ENCODE data around the gene MYH9.

- TF ChIP-seq EZH2phosphoT487 (conservative IDR thresholded peaks at IDR 0.05; ENCODE audit: low read length): no peak
- no peak for TF ChIP-seq CTCF (IDR thresholded peaks at IDR 0.05; ENCODE audit: insufficient read depth, low read length, poor library complexity, severe bottlenecking)
Observed at GRCh38 chr22:36415415-36416168, 27.8 kb upstream of the MYH9 start.

All from SU-DHL-6 (cell line).